NCI-H2081 (cell line): ENCODE measurements around the gene KIF13A.
"Not testable (repeated sequence)": the region's sequence is repeated elsewhere in the genome, so short reads cannot be mapped to it uniquely, and the experiment has no call there.

Experiments
- DNase-seq, 2 experiments: peaks; one replicate each; lab custom pipeline; 2025; lab: John Stamatoyannopoulos, UW

Gene KIF13A

GRCh38 chr6:17845598-17845997, 141.8 kb downstream of the KIF13A start:
- no peak for DNase-seq

- DNase-seq: not testable (repeated sequence)
These were observed 142.5 kb downstream of the KIF13A start for GRCh38 chr6:17844967-17845366.

GRCh38 chr6:17842934-17843821, 144.3 kb downstream of the KIF13A start:
- DNase-seq: no peak

GRCh38 chr6:17842014-17842776, 145.2 kb downstream of the KIF13A start:
- no peak for DNase-seq

- DNase-seq: no peak
These were observed 147.8 kb downstream of the KIF13A start for GRCh38 chr6:17839513-17840223.

GRCh38 chr6:17836293-17836692, 151.1 kb downstream of the KIF13A start:
- DNase-seq: no peak

- no peak for DNase-seq
These were observed 151.7 kb downstream of the KIF13A start for GRCh38 chr6:17835784-17836183.

GRCh38 chr6:17831135-17831534, 156.3 kb downstream of the KIF13A start:
- DNase-seq: no peak

GRCh38 chr6:17829905-17830304, 157.5 kb downstream of the KIF13A start:
- DNase-seq: no peak

GRCh38 chr6:17828149-17828548, 159.3 kb downstream of the KIF13A start:
- DNase-seq: no peak

- no peak for DNase-seq
These were observed 161.1 kb downstream of the KIF13A start for GRCh38 chr6:17826301-17826700.

- peak; percentile 0 to 51 for DNase-seq
These were observed 167.4 kb downstream of the KIF13A start for GRCh38 chr6:17820055-17820454.

GRCh38 chr6:17817763-17818162, 169.7 kb downstream of the KIF13A start:
- DNase-seq: no peak

- DNase-seq: no peak
These were observed 170.4 kb downstream of the KIF13A start for GRCh38 chr6:17816921-17817611.

GRCh38 chr6:17813542-17813941, 173.9 kb downstream of the KIF13A start:
- DNase-seq: no peak

- DNase-seq: no peak
These were observed 175.1 kb downstream of the KIF13A start for GRCh38 chr6:17812311-17812710.

GRCh38 chr6:17808609-17809008, 178.8 kb downstream of the KIF13A start:
- DNase-seq: no peak

GRCh38 chr6:17807431-17807830, 180.0 kb downstream of the KIF13A start:
- DNase-seq: not testable (repeated sequence)

- DNase-seq: no peak
These were observed 184.0 kb downstream of the KIF13A start for GRCh38 chr6:17803409-17803808.

- no peak for DNase-seq
These were observed 188.8 kb downstream of the KIF13A start for GRCh38 chr6:17798477-17799154.

GRCh38 chr6:17790489-17790888, 196.9 kb downstream of the KIF13A start:
- no peak for DNase-seq
